Measurements from ENCODE around the gene ERGIC1.

The ERGIC1 gene

DNA sequence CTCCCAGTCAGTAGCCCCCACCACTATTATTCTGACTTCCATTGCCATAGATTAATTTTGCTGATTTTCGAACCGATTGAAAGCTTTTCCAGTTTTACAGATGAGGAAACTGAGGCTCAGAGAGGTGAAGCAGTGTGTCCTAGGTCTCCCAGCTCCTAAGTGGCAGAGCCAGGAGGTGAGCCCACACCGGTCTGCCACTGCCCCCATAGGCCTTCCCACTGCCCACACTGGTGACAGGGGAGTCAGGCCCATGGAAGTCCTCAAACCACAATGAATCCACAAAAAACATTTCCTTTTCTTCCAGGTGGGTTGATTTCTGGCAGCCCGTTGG, 70.2 kb downstream of the ERGIC1 start:
- Histone ChIP-seq H3K27me3 (replicated peaks; ENCODE audit: control insufficient read depth, insufficient read depth, low read length) (no peaks in the 10 kb centered on the region), H3K4me3 (replicated peaks; ENCODE audit: low read depth, low read length) (no peak overlapping the region), H3K36me3 (ENCODE audit: control insufficient read depth, insufficient read depth, low read length) (peaks cover 12% of the 10 kb centered on the region)
- DNase-seq (ENCODE audit: extremely low read depth, insufficient read length) = no peak
- TF ChIP-seq, protein P1, sequence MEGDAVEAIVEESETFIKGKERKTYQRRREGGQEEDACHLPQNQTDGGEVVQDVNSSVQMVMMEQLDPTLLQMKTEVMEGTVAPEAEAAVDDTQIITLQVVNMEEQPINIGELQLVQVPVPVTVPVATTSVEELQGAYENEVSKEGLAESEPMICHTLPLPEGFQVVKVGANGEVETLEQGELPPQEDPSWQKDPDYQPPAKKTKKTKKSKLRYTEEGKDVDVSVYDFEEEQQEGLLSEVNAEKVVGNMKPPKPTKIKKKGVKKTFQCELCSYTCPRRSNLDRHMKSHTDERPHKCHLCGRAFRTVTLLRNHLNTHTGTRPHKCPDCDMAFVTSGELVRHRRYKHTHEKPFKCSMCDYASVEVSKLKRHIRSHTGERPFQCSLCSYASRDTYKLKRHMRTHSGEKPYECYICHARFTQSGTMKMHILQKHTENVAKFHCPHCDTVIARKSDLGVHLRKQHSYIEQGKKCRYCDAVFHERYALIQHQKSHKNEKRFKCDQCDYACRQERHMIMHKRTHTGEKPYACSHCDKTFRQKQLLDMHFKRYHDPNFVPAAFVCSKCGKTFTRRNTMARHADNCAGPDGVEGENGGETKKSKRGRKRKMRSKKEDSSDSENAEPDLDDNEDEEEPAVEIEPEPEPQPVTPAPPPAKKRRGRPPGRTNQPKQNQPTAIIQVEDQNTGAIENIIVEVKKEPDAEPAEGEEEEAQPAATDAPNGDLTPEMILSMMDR (IDR thresholded peaks at IDR 0.05; ENCODE audit: insufficient read depth, low read length, poor library complexity, severe bottlenecking) = no peak

DNA sequence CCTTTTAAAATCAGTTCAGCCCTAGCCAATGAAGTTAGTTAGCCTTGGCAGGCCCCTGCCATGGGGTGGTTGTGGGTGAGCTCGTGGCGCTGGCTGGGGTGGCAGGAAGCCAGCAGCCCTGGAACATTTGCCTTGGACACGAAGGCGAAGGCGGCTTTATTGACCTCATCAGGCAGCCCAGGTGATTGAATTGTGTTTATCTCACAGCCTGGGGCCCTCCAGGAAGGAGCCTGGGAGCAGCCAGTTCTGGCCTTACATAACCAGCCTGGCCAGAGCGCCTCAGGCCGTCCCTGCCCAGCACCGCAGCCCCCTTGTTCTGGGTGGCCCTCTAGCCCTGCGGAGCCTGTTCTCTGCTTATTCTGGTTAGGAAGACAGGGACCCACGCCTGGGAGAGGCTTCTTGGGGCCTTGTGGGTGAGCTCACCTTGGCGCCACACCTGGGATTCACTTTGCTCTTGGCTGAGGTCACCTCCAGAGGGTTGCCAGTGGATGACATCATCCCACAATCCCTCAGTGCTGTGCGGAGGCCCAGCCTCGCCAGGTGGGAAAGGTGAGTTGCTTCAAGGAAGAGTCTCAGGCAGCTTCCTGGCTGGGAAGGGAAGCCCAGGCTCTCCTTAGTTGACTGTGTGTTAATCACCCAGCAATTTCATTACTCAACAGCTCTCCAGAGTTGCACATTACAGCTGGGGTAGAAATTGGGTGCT, 70.7 kb downstream of the ERGIC1 start:
- DNase-seq (ENCODE audit: extremely low read depth, insufficient read length) = no peak
- Histone ChIP-seq H3K36me3 (ENCODE audit: control insufficient read depth, insufficient read depth, low read length) (peaks cover 12% of the 10 kb centered on the region), H3K27me3 (replicated peaks; ENCODE audit: control insufficient read depth, insufficient read depth, low read length) (no peaks in the 10 kb centered on the region), H3K4me3 (replicated peaks; ENCODE audit: low read depth, low read length) (no peak overlapping the region)
- TF ChIP-seq, protein P1 (IDR thresholded peaks at IDR 0.05; ENCODE audit: insufficient read depth, low read length, poor library complexity, severe bottlenecking) = no peak

DNA sequence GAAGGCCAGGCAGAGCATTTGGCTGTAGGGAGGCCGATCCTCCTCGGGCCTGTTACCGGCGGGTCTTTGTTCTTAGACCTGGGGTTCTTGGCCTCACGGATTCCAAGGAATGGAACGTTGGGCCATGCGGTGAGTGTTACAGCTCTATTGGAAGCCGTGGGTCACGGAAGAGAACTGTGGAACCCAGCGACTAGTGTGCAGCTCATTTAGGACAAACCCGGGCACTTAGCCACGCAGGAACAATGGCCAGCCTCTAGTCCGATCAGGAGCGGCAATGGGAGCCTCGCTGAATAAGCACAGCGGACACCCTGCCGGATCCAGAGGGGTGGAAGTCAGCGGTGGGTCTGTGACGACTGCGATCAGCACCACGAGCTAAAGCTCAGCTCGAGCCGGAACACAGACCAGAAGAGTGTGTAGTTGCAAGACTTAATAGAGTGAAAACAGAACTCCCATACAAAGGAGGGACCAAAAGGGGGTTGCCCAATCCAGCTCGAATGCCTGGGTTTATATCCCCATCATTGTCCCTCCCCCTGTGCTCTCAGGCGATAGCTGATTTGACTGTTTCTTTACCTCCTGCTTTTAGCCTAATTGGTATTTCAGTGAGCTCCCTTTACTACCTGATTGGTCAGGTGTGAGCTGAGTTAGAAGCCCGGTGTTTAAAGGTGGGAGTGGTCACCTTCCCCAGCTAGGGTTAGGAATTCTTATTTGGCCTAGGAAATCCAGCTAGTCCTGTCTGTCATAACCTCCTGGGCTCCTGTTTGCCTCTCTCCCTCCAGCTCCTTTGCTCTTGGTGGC, 71.5 kb downstream of the ERGIC1 start:
- Histone ChIP-seq H3K27me3 (replicated peaks; ENCODE audit: control insufficient read depth, insufficient read depth, low read length) (no peaks in the 10 kb centered on the region), H3K36me3 (ENCODE audit: control insufficient read depth, insufficient read depth, low read length) (peaks cover 10% of the 10 kb centered on the region), H3K4me3 (replicated peaks; ENCODE audit: low read depth, low read length) (no peak overlapping the region)
- DNase-seq (ENCODE audit: extremely low read depth, insufficient read length) = no peak
- TF ChIP-seq, protein P1 (IDR thresholded peaks at IDR 0.05; ENCODE audit: insufficient read depth, low read length, poor library complexity, severe bottlenecking) = no peak

DNA sequence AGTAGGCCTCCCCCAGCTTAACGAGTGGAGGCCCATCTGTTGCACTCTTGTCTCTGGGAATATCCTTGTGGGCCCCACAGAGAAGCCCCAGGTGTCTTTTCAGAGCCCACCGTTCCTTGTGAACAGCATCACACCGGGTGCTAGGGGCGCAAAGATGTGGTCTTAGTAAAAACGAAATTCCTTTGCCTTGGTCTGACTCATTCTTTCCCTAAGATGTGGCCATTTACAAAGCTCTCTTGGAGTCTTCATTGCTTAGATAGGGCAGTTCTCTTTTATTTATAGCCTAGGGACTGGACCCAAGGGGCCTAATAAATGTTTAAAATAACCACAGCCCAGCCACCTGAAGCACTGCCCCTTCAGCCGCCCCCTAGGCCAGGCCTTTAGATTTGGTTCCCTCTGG, 72.4 kb downstream of the ERGIC1 start:
- Histone ChIP-seq H3K36me3 (ENCODE audit: control insufficient read depth, insufficient read depth, low read length) (peaks cover 7% of the 10 kb centered on the region), H3K27me3 (replicated peaks; ENCODE audit: control insufficient read depth, insufficient read depth, low read length) (no peaks in the 10 kb centered on the region), H3K4me3 (replicated peaks; ENCODE audit: low read depth, low read length) (no peak overlapping the region)
- peak; percentile 66 for DNase-seq (ENCODE audit: extremely low read depth, insufficient read length)
- TF ChIP-seq, protein P1 (IDR thresholded peaks at IDR 0.05; ENCODE audit: insufficient read depth, low read length, poor library complexity, severe bottlenecking) = no peak

DNA sequence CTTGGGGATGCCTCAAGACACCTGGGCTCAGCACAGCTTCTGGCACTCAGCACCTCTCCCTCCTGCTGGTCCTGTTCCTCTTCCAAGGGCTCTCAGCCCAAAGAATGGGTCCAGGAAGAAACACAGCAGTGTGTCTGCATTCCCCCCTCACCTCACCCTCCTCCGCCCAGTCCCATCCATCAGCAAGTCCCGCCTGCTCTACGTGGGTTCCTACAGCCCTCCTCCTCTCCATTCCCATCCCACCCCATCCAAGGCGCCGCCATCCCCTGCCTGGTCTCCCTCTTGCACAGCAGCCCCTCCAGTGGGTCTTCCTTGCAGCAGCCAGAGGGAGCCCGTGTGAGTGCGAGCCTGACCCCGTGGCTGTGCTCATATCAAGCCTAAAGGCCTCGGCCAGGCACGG, 72.8 kb downstream of the ERGIC1 start:
- Histone ChIP-seq H3K27me3 (replicated peaks; ENCODE audit: control insufficient read depth, insufficient read depth, low read length) (no peaks in the 10 kb centered on the region), H3K36me3 (ENCODE audit: control insufficient read depth, insufficient read depth, low read length) (peaks cover 5% of the 10 kb centered on the region), H3K4me3 (replicated peaks; ENCODE audit: low read depth, low read length) (no peak overlapping the region)
- TF ChIP-seq, protein P1 (IDR thresholded peaks at IDR 0.05; ENCODE audit: insufficient read depth, low read length, poor library complexity, severe bottlenecking) = no peak
- no peak for DNase-seq (ENCODE audit: extremely low read depth, insufficient read length)
